ENCODE data around the gene PRKG1.
A peak's percentile ranks its signal among the peaks of the same experiment; 100 is the strongest.

The PRKG1 gene

GRCh38 chr10:52308251-52309031 lies 1234.2 kb downstream of the PRKG1 start:
- FAIRE-seq, result peak; percentile 59

GRCh38 chr10:52312942-52313255 lies 1238.6 kb downstream of the PRKG1 start:
- FAIRE-seq, result no peak

- no peak for FAIRE-seq
Observed at GRCh38 chr10:52313256-52313932, 1239.1 kb downstream of the PRKG1 start.

GRCh38 chr10:52313933-52314821 lies 1239.9 kb downstream of the PRKG1 start, which contains the start of gene DKK1:
Gene DKK1, plus strand, starts transcription at chr10:52314281. Its CDS starts 154 bp downstream, at chr10:52314435.
- FAIRE-seq, result no peak

GRCh38 chr10:52314822-52315552 lies 1240.7 kb downstream of the PRKG1 start:
- FAIRE-seq, result no peak

- FAIRE-seq, result no peak
Observed at GRCh38 chr10:52316001-52316400, 1241.7 kb downstream of the PRKG1 start.

- no peak for FAIRE-seq
Observed at GRCh38 chr10:52316500-52316899, 1242.2 kb downstream of the PRKG1 start.

- no peak for FAIRE-seq
Observed at GRCh38 chr10:52318136-52318701, 1243.9 kb downstream of the PRKG1 start.

- no peak for FAIRE-seq
Observed at GRCh38 chr10:52318822-52319464, 1244.7 kb downstream of the PRKG1 start.

GRCh38 chr10:52319926-52320325 lies 1245.6 kb downstream of the PRKG1 start:
- no peak for FAIRE-seq

- FAIRE-seq, result no peak
Observed at GRCh38 chr10:52322323-52322722, 1248.0 kb downstream of the PRKG1 start.

GRCh38 chr10:52322936-52323335 lies 1248.6 kb downstream of the PRKG1 start:
- no peak for FAIRE-seq

- no peak for FAIRE-seq
Observed at GRCh38 chr10:52326382-52326781, 1252.1 kb downstream of the PRKG1 start.

- FAIRE-seq, result no peak
Observed at GRCh38 chr10:52331638-52332364, 1257.5 kb downstream of the PRKG1 start.

GRCh38 chr10:52332815-52333214 lies 1258.5 kb downstream of the PRKG1 start:
- no peak for FAIRE-seq

GRCh38 chr10:52334595-52334994 lies 1260.3 kb downstream of the PRKG1 start:
- no peak for FAIRE-seq

- FAIRE-seq, result no peak
Observed at GRCh38 chr10:52335665-52336064, 1261.4 kb downstream of the PRKG1 start.

GRCh38 chr10:52337225-52337624 lies 1262.9 kb downstream of the PRKG1 start:
- no peak for FAIRE-seq

GRCh38 chr10:52343439-52343838 lies 1269.2 kb downstream of the PRKG1 start:
- no peak for FAIRE-seq

- FAIRE-seq, result no peak
Observed at GRCh38 chr10:52346394-52347326, 1272.4 kb downstream of the PRKG1 start.

Data from endometrium (tissue), 2 donors.